Right ventricle myocardium inferior (tissue), 1 donor: ENCODE data around the gene UTRN. TPM values are rescaled to one million over a fixed set of nuclear protein-coding genes. Genes with fewer than 3 reads are reported as not detected.

ENCODE experiments used
- ATAC-seq: fragments of 200-7000 bp; cut with Tn5 transposase; one replicate; pipeline ENCODE4 v1.9.1; 2020; ENCODE audit warnings: mild to moderate bottlenecking, moderate library complexity
- DNase-seq: peaks from one replicate; pipeline ENCODE4 v3.0.0; 2021; ENCODE audit errors: missing footprints
- intact Hi-C: fragments of 100-400 bp; cut with DNase I; formaldehyde crosslinking; loops from one replicate; pipeline ENCODE4 v1.11.0; 2022
- total RNA-seq: library from RNA; stranded (reverse); fragmentation: NEBNext Ultra II Directional; extraction: Animal tissue kit (Norgen Biotek cat#: 25700); gene quantifications from one replicate; pipeline ENCODE4 v1.2.1, GENCODE V29; 2021
- donor health status: DM: no; HTN: yes; CAD: no; lungs with severe emphysema.

UTRN gene
- total RNA-seq, 1 donor from 2014 or later, result 69.2 TPM

DNA sequence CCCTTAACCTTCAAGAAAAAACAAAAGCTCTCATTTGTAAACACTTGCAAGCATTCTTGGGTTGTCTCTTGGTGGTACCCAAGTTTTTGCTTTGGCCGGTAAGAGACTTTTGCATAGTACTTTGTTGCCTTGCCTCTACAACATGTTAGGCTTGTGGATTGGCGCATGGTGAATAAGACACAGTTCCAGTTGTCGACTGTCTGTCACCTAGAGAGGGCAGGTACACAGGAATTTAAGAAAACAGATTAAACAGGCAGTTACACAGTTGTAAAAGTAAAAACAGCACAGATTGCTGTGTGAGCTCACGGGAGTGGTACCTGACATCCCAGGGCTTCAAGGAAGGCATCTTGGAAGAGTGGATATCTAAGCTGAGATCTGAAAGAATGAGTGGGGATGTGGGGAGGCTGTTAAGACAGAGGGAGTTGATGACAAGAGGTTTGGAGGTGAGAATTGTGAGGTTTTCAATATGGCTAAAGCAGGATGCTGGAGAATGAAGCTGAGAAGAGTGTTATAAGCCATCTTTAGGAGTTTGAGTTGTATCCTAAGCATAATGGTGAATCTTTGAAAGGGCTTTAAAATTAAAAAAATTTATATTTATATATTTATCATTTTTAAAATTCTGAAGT, 19.2 kb downstream of the UTRN start:
- intact Hi-C loops, result no loop called here
- DNase-seq (no peak), ATAC-seq (no peak)

GRCh38 chr6:144305567-144305966, 20.4 kb downstream of the UTRN start:
- DNase-seq (no peak), ATAC-seq (no peak)
- intact Hi-C loops, result no loop called here

DNA sequence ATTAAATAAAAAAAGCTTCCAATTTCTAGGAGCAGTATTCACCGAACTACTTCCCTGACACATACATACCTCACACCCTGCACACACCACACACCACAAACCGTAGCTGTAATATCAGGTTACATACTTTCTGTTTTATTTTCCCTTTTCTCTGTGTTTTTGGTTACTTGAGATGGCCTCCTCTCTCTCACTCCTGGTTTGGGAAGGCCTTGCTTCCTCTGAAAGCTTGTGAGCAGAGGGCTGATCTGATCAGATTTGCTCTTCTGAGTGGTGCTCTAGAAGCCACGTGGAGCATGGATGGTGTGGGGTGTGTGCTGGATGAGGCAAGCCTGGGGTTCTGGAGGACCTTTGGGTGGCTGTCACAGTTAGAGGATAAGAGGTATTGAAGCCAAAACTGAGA, 20.9 kb downstream of the UTRN start:
- ATAC-seq, result no peak
- intact Hi-C loops, result no loop called here

GRCh38 chr6:144307880-144308279, 22.7 kb downstream of the UTRN start:
- intact Hi-C loops, result no loop called here
- ATAC-seq, result no peak
- DNase-seq, result no peak

More for the DNA sequence above, 20.9 kb downstream of the UTRN start:
- no peak for DNase-seq

DNA sequence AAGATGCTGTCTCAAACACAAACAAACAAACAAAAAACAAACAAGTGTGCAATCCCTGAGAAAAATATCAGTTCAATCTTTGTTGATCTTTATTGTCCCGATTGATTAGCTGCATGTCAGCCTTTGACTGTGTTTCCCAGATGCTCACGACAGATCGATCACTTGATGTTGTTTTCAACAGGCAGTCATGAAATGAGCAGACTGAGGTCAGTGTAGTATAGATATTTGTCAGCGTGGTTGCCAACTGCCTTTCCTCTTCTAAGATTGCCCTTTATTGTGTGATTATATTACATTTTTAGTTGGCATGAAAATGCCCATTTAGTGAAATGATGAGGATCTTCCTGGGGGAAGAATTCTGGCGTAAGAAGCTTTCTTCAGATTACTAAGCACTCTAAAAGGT, 25.6 kb downstream of the UTRN start:
- no peak for ATAC-seq
- intact Hi-C loops, result no loop called here
- DNase-seq, result no peak

DNA sequence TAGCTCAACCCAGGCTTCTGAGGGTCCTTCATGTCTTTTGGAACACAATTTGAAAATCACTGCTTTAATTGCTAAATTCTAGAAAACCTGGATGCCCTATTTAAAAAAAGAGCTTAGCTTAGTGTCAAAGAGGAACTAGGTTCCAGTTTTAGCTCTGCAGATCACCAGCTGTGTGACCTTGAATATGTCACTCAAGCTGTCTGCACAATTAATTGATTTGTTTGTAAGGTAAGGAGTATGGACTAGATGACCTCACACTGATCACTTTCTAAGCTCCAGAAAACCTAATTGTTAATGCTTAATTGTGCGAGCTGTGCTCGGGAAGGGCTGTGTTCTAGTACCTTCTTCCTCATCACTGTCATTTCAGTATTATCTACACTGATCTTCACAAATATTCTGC, 26.2 kb downstream of the UTRN start:
- ATAC-seq, result no peak
- intact Hi-C loops, result no loop called here
- DNase-seq, result no peak

DNA sequence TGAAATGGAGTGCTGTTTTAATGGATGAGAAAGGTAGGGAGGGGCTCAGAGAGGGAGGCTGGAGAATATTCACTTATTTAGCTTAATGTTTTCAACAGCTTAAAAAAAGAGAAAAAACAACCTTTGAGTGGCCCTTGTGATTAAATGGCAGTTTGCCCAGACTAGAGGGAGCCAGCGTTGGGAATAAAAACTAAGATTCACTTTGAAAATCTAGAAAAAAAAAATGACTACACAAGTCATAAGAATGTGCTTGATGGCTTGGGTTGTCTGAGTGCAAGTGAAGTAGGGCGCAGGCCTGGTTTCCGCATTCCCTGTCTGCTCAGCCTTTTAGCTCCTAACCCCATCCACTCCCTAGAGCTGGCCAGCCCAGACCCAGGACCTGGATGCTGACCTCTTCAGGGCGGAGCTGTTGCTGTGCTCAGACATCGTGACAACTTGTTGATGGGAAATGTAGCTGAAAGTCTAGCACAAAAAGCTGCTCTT, 28.9 kb downstream of the UTRN start:
- ATAC-seq, result peak; percentile 92
- no peak for DNase-seq
- intact Hi-C loops, result no loop called here

DNA sequence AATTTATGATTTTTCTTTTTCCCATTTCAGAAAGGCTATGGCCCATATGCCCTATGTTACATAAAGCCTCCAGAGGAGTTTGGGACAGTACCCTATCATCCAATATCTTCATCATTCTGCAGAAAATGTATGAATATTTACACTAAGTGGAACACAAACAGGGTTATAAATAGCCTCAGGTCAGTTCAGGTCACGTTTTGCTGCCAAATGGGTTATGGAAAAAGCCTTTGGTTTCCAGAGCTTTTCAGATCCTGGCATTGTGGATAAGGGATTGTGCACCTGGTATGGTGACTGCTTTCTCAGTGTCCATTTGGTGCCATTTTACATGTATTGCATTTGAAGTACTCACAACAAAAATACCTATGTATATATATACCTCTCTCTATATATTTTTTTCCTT, 29.4 kb downstream of the UTRN start:
- intact Hi-C loops, result no loop called here
- DNase-seq, result no peak
- peak; percentile 13 for ATAC-seq

DNA sequence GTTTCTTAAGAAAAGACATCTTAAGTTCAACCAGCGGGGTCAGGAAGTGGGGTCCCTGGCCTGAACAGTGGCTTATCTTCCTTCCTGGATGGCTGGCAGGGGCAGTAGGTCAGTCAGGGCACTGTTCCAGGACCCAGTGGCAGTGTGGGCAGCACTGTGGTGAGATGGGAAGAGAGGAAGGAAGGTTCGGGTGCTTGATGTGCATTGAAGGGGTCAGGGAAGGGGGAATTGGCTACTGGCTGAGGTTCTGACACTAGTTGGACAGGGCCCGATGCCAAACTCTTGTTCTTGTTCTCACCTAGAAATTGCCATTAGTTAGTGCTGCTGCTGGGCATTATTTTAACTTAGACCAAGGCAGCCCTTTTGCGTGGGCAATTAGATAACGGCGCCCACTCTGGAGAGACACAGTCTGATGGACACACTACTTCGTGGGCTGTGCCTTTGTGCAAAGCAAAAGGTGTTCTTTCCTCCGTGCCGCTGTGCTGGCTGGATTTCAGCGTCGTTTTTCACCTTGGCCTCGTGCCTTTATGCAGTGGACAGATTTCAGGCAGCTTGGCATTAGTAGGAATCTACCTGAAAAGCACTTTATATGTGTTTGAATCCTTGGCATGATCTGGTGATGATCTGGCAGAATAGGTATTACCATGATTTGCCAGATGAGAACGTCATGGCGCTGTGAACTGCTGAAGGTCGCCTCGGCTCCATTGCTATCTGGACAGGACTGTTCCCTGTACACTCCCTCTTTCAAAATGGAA, 30.3 kb downstream of the UTRN start:
- intact Hi-C loops, result no loop called here
- ATAC-seq (peak; percentile 41), DNase-seq (no peak)

DNA sequence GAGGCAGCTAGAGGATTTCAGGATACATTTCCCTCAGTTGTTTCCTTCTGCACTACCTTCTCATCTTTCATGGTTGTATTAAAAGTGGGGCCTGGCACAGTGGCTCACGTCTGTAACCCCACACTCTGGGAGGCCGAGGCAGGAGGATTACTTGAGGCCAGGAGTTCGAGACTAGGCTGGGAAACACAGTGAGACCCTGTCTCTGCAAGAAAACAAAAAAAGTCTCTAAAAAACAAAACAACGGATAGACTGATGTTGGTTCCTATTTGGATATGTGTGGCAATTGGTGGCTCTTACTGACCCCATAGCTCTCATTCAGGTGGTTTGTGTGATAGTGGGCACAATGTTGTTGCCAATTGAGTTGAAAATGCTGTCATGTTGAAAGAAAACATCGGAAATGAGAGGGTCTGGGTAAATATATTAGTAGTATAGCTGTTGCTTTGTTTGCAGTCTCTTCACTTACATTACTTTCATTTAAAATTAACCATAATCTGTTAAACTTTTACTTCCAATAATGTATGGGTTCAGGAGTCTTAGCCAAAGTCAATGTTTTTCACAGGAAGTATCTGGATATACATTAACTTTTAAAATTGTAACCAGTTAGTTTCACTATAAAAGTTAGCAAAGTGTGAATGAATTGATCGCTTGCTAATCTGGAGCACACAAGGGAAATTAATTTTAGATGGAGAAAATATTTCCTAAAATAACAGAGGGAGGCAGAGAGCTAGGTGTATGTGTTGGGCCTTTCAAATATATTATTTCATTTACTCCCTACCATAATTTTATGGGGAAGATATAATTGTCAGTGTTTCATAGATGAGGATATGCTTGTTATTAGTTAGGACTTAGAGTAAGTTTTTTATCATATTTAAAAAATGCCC, 31.1 kb downstream of the UTRN start:
- no peak for ATAC-seq
- no peak for DNase-seq
- intact Hi-C loops, result no loop called here

- no peak for DNase-seq
These were observed 31.7 kb downstream of the UTRN start for GRCh38 chr6:144316862-144317195.

GRCh38 chr6:144317736-144318135, 32.6 kb downstream of the UTRN start:
- no peak for ATAC-seq
- intact Hi-C loops, result no loop called here

More at GRCh38 chr6:144316862-144317195, 31.7 kb downstream of the UTRN start:
- no peak for ATAC-seq
- intact Hi-C loops, result no loop called here

DNA sequence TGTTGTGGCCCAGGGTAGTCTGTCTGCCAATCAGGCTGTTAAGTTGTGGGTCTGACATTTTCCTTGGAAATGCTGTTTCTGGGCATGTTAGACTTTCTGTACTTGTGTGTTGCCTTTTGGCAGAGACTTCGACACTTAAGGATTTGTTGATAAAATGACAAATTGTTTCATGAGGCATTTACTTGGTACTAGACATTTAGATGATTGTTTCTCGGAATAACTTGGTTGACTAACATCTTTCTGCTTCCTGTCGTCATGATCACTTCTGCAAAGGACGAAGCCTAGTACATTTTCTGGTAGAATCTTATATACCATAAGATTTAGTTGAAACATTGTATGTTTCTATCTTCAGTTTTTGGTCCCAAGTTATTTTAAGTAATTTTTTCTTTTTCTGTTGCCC, 34.1 kb downstream of the UTRN start:
- DNase-seq (no peak), ATAC-seq (no peak)
- intact Hi-C loops, result no loop called here

More at GRCh38 chr6:144317736-144318135, 32.6 kb downstream of the UTRN start:
- no peak for DNase-seq

- intact Hi-C loops, result no loop called here
- DNase-seq (no peak), ATAC-seq (no peak)
These were observed 35.6 kb downstream of the UTRN start for GRCh38 chr6:144320741-144321140.

- no peak for DNase-seq
- ATAC-seq, result no peak
- intact Hi-C loops, result no loop called here
These were observed 36.9 kb downstream of the UTRN start for GRCh38 chr6:144321839-144322591.

- no peak for DNase-seq
- intact Hi-C loops, result no loop called here
- ATAC-seq, result no peak
These were observed 40.1 kb downstream of the UTRN start for GRCh38 chr6:144325232-144325631.

DNA sequence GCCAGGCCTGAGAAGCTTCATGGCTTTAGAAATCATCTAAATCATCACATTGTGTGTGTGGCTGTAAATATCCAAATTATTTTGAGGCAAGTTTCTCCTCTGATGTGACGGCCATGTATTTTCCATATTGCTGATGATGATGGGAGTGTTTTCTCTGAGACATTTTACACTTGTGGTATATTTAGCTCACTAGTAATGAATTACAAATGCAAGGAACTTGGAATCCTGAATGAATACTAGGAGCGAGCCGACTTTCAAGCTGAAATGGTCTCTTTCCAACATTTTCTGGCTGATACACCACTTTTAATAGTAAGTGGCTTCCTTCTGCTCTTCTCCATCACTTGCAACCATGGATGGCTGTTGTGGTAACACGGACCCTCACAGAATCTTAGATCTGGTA, 41.3 kb downstream of the UTRN start:
- intact Hi-C loops, result no loop called here
- no peak for ATAC-seq
- DNase-seq, result no peak

DNA sequence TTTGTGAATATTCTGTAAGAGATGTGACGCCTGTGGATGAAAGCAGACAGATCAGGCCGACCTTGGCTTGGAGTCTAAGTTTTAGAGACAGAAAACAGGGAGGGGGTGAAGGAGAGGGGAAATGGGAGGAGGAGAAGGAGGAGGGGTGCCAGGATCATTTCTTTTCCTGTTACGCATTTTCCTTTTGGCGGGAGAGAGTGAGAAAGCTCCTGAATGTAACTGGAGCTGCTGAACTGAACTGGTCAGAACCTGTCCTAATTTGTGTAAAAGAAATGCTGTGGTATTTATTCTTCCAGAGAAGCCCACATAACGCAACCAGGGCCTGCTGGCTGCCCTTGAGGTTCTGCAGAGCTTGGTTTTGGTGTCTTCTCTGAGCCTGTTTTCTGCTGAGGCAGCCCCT, 41.9 kb downstream of the UTRN start:
- intact Hi-C loops, result no loop called here
- ATAC-seq (no peak), DNase-seq (no peak)
